Right cardiac atrium (tissue), 5 donors: ENCODE results near the gene ALDH3B1. TPM values are rescaled to one million over a fixed set of nuclear protein-coding genes. Genes with fewer than 3 reads are reported as not detected.

ENCODE experiments used
- ATAC-seq, 2 donors: fragments of 200-7000 bp; cut with Tn5 transposase; one replicate each; pipeline versions ENCODE4 v1.8.0 to v1.9.1; 2020; ENCODE audit warnings: moderate library complexity in 2 of 2, mild to moderate bottlenecking in 1 of 2
- DNase-seq, 3 donors: peaks; one replicate each; pipeline ENCODE4 v3.0.0-alpha.2; 2020
- H3K27ac ChIP-seq: one replicate; pipeline ENCODE4 v1.5.1; 2013; ENCODE audit warnings: mild to moderate bottlenecking, low read length, control low read depth, moderate library complexity
- H3K27me3 ChIP-seq: one replicate; pipeline ENCODE4 v1.6.1; 2013; ENCODE audit not compliant: control insufficient read depth, insufficient read depth
- H3K4me1 ChIP-seq: one replicate; pipeline ENCODE4 v1.6.1; 2013; ENCODE audit warnings: low read length; ENCODE audit not compliant: control insufficient read depth, insufficient read depth
- H3K4me3 ChIP-seq: one replicate; pipeline ENCODE4 v1.5.1; 2013; ENCODE audit warnings: low read length, control low read depth
- H3K9me3 ChIP-seq: one replicate; pipeline ENCODE4 v1.6.1; 2013; ENCODE audit warnings: low read length; ENCODE audit not compliant: control insufficient read depth
- WGBS: extraction: QIAGEN DNeasy Blood & Tissue Kit; methylation state at CpG from one replicate; pipeline ENCODE4 v1.1.7; 2013; 5-methylcytosine and 5-hydroxymethylcytosine counted together
- intact Hi-C, 4 donors: fragments of 100-400 bp; cut with DNase I; formaldehyde crosslinking; loops; one replicate each; pipeline versions ENCODE4 v1.11.0 to v1.14.0; 2022 to 2023
- polyA plus RNA-seq: library from polyadenylated mRNA; stranded (reverse); fragments of 200-250 nt; gene quantifications from one replicate; pipeline ENCODE4 v1.2.3, GENCODE V29; 2013
- total RNA-seq, 4 donors: library from RNA; stranded (reverse); fragmentation: NEBNext Ultra II Directional; extraction: Animal tissue kit (Norgen Biotek cat#: 25700); gene quantifications; one replicate each; pipeline ENCODE4 v1.2.1, GENCODE V29; 2021
- donor health status: healthy with polysubstance abuse.
- donor health status: DM: no; HTN: yes; CAD: no.
- donor health status: DM: no; HTN: no; CAD: no.
- donor health status: DM: no; HTN: yes; CAD: no; lungs with severe emphysema.
- donor health status: DM: yes; HTN: yes; CAD: no.

ALDH3B1 gene
- total and polyA plus RNA-seq, 5 donors = 2.9 to 5.7 (median 4.6) TPM

DNA sequence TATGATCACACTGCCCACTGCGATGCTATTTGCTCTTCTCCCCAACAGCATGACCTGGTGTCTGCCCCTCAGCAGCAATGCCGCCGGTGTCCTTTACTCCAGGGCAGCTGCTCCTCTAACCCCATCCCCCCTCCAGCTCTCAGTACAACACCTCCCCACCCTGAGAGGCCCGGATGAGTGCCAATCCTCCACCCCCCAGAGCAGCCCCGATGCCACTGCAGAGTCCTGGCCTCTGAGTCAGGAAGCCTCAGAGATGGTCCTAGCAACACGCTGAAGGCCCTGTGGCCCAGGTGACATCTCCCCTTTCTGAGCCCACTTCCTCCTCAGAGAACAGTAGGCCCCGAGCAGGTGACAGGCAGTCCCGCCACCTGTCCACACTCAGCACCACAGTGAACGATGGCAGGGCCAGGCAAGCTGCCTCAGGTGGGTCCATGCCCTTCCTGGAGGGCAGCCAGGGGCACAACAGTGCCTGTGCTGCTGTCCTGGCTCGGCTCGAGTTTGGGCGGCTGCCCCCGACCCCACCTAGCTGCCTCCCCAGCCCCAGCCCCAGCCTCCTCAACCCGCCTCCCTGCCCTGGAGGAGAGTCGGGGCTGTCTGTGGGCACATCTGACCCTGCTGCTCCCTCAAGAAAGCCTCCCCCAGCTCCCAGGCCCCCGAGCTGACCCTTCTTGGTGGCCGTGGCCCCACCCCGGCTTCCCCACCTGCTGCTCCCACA, 16.4 kb downstream of the ALDH3B1 start:
- Histone ChIP-seq H3K9me3 (no peaks in the 10 kb centered on the region), H3K4me1 (peaks cover 1% of the 10 kb centered on the region), H3K27me3 (no peaks in the 10 kb centered on the region), H3K27ac (no peak overlapping the region), H3K4me3 (no peak overlapping the region)
- DNase-seq = no peak
- intact Hi-C loops = loop anchor here in 1 of 4 donors (10.0 kb wide), 1 partner anchor 178 kb away; no protein-coding TSS in a partner anchor
- WGBS = 88% methylated on average over 18 of the region's 18 CpGs
- ATAC-seq = no peak

DNA sequence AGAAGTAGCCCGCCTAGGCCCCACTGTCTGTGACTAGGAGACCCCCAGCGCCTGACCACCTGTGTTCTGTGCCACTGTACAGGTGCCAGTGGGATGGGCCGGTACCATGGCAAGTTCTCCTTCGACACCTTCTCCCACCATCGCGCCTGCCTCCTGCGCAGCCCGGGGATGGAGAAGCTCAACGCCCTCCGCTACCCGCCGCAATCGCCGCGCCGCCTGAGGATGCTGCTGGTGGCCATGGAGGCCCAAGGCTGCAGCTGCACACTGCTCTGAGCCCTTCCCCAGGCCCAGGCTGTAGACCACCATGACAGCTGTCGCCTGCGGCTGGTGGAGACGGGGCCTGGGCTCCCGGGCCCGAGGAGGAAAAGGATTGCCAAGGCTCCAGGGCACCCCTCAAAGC, 17.5 kb downstream of the ALDH3B1 start:
- H3K27me3 ChIP-seq = no peaks in the 10 kb centered on the region
- H3K4me3 ChIP-seq = no peak overlapping the region
- intact Hi-C loops = loop anchor here in 1 of 4 donors (10.0 kb wide), 1 partner anchor 177 kb away; no protein-coding TSS in a partner anchor
- 91% methylated on average over 21 of the region's 21 CpGs for WGBS
- no peaks in the 10 kb centered on the region for H3K9me3 ChIP-seq
- H3K4me1 ChIP-seq = peaks cover 2% of the 10 kb centered on the region
- no peak for DNase-seq
- no peak for ATAC-seq
- H3K27ac ChIP-seq = no peak overlapping the region

DNA sequence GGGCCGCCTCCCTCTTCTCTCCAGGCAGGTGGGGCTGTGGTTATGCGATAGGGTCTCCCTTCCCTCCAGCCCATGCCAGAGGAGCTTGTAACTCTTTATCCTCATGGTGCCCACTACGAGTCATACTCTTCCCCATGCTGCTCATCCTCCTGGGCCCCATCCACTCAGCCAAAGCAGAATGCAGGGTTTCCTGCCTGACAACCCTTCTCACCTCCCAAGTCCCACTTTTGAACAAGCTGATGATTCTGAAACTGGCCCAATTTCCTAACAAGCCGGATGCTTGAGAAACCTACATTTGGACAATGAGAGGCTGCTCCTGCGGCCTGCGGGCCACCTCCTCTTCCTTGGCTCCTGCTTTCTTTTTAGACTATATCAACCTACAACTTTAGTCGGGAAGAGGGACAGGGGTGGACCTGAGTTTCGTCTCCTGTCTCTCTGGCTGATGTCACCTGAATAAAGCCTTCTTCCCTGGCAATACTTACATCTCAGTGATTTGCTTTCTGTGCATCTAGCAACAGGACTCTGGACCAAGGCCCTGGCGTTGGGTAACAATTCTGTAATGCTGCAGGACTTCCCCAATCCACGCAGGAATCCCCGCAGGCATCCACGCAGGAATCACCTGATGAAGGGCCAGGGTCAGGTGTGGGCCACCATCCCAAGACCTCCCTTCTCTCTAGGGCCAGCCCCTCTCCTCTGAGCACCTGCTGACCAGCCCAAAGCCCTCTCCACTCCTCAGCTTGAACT, 18.8 kb downstream of the ALDH3B1 start:
- no peak for ATAC-seq
- intact Hi-C loops = loop anchor here in 1 of 4 donors (10.0 kb wide), 1 partner anchor 176 kb away; no protein-coding TSS in a partner anchor
- no peaks in the 10 kb centered on the region for H3K27me3 ChIP-seq
- no peak for DNase-seq
- H3K9me3 ChIP-seq = no peaks in the 10 kb centered on the region
- peaks cover 2% of the 10 kb centered on the region for H3K4me1 ChIP-seq
- no peak overlapping the region for H3K4me3 ChIP-seq
- H3K27ac ChIP-seq = no peak overlapping the region
- WGBS = 82% methylated on average over 12 of the region's 12 CpGs

DNA sequence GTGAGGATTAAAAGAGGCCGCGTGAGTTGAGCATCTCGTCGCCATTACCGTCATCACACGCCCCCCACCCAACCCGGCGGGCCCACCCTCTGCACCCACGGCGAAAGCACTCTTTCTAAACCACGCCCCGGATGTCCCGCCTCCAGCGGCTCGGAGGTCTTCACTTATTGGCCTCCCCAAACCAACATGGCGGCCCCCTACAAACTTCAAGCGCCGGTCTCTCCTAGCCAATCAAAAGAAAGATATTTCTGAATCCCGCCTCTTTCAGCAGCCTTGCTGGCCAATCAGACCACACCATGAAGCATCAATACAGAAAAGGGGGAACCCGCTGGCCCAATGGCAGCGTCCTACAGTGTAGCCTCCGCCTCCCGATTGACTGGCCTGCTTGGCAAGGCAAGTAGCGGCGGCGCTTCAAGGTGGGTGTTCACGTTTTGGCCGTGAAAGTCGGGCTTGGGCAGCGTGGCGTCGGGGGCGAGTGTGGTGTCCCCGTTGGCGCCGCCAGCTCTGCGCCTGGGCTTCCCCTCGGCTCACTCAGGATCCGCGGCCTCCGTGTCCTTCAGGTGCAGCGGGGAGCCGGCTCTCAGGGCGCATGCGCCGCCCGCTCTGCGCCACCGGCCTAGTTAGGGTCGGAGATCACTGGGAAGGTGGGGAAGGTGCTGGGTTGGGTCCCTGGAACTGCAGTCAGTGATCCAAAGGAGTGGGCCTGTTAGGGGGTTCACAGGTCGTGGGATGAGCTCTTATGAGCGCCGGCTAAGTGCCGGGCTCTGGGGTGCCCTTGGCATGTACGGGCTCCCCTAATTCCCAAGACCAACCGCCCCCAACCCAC, 20.4 kb downstream of the ALDH3B1 start, which contains the start of gene NDUFS8:
Gene NDUFS8 (plus strand): TSS at position 364 of the 826 bp plus-strand sequence. CDS start 1,471 bp downstream, outside the sequence.
- peaks cover 2% of the 10 kb centered on the region for H3K4me1 ChIP-seq
- ATAC-seq (peak; percentile 94), DNase-seq (peak; percentile 98 to 99 (median 98))
- H3K27ac ChIP-seq = peak within 1 kb of the TSS; percentile 98
- WGBS = under 1% methylated on average over 56 of the region's 56 CpGs
- intact Hi-C loops = loop anchor here in 1 of 4 donors (10.0 kb wide), 1 partner anchor 284 kb away; the partner anchor contains the start of gene LRP5
- H3K9me3 ChIP-seq = no peaks in the 10 kb centered on the region
- H3K4me3 ChIP-seq = peak within 1 kb of the TSS; percentile 57
- no peaks in the 10 kb centered on the region for H3K27me3 ChIP-seq

GRCh38 chr11:68031144-68031464, 21.0 kb downstream of the ALDH3B1 start:
- intact Hi-C loops = loop anchor here in 1 of 4 donors (10.0 kb wide), 1 partner anchor 284 kb away; the partner anchor contains the start of gene LRP5
- H3K27ac ChIP-seq = peak overlapping the region; percentile 98
- peak in 1 of 2 donors; percentile 4 for ATAC-seq
- H3K9me3 ChIP-seq = no peaks in the 10 kb centered on the region
- H3K4me1 ChIP-seq = peaks cover 2% of the 10 kb centered on the region
- DNase-seq = no peak
- no peaks in the 10 kb centered on the region for H3K27me3 ChIP-seq
- peak overlapping the region; percentile 57 for H3K4me3 ChIP-seq
- WGBS = 11% methylated on average over 10 of the region's 10 CpGs

DNA sequence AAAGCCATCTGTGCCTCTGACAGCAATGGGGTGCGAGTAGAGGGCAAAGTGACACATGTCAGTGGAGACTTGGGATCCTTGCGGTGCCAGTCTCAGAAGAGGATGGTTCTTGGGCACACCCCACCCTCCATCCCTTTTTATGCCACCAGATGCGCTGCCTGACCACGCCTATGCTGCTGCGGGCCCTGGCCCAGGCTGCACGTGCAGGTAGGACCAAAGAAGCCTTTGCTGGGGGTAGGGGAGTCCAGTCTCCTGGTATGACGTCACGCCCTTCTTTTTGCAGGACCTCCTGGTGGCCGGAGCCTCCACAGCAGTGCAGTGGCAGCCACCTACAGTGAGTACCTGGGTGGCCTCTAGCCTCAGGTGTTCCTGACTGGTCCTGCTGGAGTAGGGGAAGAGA, 21.9 kb downstream of the ALDH3B1 start:
- no peaks in the 10 kb centered on the region for H3K9me3 ChIP-seq
- H3K4me3 ChIP-seq = no peak overlapping the region
- H3K27me3 ChIP-seq = no peaks in the 10 kb centered on the region
- no peak for ATAC-seq
- DNase-seq = peak in 1 of 3 donors; percentile 42
- intact Hi-C loops = loop anchor here in 1 of 4 donors (10.0 kb wide), 1 partner anchor 283 kb away; the partner anchor contains the start of gene LRP5
- WGBS = 80% methylated on average over 9 of the region's 9 CpGs
- H3K27ac ChIP-seq = peak overlapping the region; percentile 32
- peaks cover 2% of the 10 kb centered on the region for H3K4me1 ChIP-seq

GRCh38 chr11:68032997-68033707, 23.0 kb downstream of the ALDH3B1 start:
- Histone ChIP-seq H3K4me3 (no peak overlapping the region), H3K27ac (peak overlapping the region; percentile 70), H3K9me3 (no peaks in the 10 kb centered on the region), H3K27me3 (no peaks in the 10 kb centered on the region), H3K4me1 (peaks cover 9% of the 10 kb centered on the region)
- whole genome bisulfite sequencing = 87% methylated on average over 29 of the region's 29 CpGs
- no peak for ATAC-seq
- intact Hi-C loops = loop anchor here in 1 of 4 donors (10.0 kb wide), 1 partner anchor 282 kb away; the partner anchor contains the start of gene LRP5
- DNase-seq = peak in 2 of 3 donors; percentile 64 to 68

- 51% methylated on average over 12 of the region's 12 CpGs for WGBS
- H3K4me1 ChIP-seq = peaks cover 13% of the 10 kb centered on the region
- DNase-seq = peak; percentile 67 to 85 (median 84)
- H3K27me3 ChIP-seq = no peaks in the 10 kb centered on the region
- intact Hi-C loops = loop anchor here in 1 of 4 donors (10.0 kb wide), 1 partner anchor 281 kb away; the partner anchor contains the start of gene LRP5
- no peaks in the 10 kb centered on the region for H3K9me3 ChIP-seq
- ATAC-seq = peak; percentile 13 to 15
- H3K4me3 ChIP-seq = no peak overlapping the region
- peak overlapping the region; percentile 70 for H3K27ac ChIP-seq
Measured at GRCh38 chr11:68033708-68034045, 23.6 kb downstream of the ALDH3B1 start.

GRCh38 chr11:68035266-68035876, 25.2 kb downstream of the ALDH3B1 start:
- H3K27ac ChIP-seq = no peak overlapping the region
- H3K27me3 ChIP-seq = no peaks in the 10 kb centered on the region
- no peaks in the 10 kb centered on the region for H3K9me3 ChIP-seq
- intact Hi-C loops = loop anchor here in 2 of 4 donors (5.0 to 10.0 kb wide), 2 partner anchors 82 to 279 kb away; partner anchors contain the start of gene LRP5 (in 1 of the 2)
- peak in 2 of 3 donors; percentile 30 to 40 for DNase-seq
- WGBS = 87% methylated on average over 13 of the region's 13 CpGs
- no peak overlapping the region for H3K4me3 ChIP-seq
- peaks cover 13% of the 10 kb centered on the region for H3K4me1 ChIP-seq
- ATAC-seq = no peak
